Colon (tissue), 2 donors: Measurements from ENCODE around the gene DNAJB2.
"Not testable (repeated sequence)": the region's sequence is repeated elsewhere in the genome, so short reads cannot be mapped to it uniquely, and the experiment has no call there.

Experiments
- FAIRE-seq: peaks from 2 replicates; lab custom pipeline; 2012; peaks lifted over from hg19 to GRCh38; lab: Jason Lieb, UNC
- donor health status: control.
- donor health status: control.

DNAJB2 gene

DNA sequence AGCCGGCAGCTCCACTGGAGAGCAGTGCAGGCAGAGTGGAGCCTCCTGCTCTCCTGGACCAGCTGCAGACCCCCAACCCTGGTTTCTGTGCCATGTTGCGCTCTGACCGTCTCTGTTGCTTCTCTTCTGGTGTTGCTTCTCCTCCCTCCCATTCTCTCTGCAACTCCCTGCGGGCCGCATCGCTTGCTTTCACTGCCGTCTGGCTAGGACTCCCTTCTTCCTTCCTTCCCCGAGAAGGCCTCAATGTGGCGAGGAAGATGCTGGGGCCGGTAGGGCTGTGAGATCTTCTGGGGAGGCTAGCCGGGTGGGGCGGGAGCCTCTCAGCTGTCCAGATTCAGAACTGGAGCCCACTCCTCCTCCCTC lies 6.2 kb downstream of the DNAJB2 start:
- FAIRE-seq: no peak

DNA sequence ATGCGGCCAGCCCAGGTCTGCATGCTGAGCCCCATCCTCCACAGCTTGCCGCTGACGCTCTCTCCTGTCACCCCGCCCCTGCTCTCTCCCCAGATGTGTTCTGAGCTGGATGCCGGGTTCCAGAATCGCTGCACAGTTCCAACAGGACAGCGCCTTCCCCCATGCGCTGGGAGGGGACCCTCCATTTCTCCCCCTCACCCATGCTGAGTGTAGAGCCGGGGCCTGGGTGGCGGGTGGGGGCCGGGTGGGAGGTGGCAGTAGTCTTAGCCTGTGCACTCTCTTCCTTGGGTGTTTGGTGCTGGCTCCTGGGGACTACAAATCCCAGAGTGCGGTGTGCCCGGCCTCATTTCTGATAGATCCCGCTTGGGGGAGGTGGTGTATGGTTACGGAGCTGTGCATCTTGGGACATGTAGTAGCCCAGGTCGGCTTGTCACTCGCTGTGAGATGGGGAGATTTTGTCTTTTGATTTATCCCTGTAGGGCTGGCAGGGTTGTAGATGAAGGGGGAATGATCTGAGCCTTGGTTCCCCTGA lies 6.8 kb downstream of the DNAJB2 start:
- FAIRE-seq: no peak

DNA sequence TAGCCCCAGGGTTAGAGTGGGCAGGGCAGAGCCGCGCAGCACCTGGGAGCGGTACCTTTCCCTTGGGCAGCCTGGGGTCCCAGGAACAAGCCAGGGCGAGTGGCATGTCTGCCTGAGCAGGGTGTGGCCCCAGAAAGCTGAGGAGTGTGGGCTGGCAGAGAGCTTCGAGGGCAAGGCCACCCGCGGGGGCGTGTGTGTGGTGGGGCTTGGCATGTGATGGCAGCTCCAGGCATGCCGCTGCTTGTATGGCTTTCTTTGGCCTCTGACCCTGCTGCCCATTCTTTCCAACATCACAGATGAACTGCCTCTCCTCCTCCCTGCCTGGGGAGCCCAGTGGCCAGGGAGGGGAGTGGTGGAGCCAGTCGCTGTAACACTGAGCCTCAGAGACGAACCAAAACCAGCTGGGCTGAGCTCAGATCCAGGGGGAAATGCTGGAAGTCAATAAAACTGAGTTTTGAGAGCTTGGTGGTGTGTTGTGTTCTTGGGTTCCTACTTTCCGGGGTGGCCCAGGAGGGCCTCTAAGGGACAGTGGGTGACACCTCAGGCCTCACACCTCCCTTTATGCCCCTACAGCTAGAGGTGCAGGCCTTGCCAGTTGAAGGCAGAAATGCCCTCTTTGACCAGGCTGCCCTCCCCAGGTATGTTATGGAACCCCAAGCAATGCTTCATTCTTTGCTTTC lies 7.4 kb downstream of the DNAJB2 start:
- FAIRE-seq: no peak

DNA sequence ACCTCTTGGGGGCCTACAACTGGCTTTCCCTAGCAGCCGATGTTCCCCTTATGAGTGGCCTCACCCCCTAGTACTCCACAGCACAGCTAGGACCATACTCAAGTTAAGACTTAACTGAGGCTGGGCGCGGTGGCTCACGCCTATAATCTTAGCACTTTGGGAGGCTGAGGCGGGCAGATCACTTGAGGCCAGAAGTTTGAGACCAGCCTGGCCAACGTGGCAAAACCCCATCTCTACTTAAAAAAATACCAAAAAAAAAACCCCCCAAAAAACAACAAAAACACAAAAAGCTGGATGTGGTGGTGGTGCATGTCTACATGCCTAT lies 7.9 kb downstream of the DNAJB2 start:
- not testable (repeated sequence) for FAIRE-seq

DNA sequence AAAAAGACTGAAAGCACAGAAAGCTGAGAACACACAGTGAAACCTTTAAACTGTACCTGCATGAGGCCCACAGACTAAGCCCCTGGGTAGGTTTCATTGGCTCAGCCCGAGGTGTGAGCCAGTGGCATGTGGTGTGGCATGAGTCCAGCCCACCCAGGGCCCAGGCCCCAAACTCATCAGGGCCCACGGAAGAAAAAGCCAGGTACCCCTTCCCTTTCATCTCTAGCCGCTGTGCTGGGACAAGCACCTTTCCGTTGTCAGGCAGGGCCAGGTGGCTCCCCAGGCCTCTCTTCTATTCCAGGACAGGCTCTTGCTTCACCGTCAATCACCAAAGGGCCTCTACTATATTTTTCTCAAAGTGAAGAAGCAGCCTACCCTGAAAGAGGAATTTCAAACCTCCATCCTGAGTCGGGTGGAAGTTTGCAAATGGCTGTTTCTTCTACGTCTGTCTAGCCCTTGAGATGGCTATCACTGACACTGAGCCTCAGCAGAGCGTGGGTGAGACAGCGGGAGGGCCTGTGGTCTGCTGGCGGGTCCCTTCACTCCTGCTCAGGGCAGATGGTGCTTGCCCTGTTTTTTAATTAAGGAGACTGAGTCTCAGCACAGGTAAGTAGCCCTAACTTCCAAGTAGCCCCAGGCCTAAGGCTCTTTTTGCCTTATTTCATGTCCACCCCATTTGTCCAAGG lies 8.6 kb downstream of the DNAJB2 start:
- FAIRE-seq: no peak

DNA sequence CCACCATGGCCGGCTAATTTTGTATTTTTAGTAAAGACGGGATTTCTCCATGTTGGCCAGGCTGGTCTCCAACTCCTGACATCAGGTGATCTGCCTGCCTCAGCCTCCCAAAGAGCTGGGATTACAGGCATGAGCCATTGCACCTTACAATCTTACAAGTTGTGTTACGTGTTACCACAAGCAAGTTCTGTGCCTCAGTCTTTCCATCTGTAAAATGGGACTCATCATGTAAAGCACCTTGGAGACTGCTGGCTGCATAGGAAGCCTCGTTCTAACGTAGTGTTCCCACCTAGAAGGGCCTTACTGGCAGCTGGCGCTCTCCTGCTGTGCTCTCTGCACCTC lies 10.0 kb downstream of the DNAJB2 start:
- FAIRE-seq: no peak

DNA sequence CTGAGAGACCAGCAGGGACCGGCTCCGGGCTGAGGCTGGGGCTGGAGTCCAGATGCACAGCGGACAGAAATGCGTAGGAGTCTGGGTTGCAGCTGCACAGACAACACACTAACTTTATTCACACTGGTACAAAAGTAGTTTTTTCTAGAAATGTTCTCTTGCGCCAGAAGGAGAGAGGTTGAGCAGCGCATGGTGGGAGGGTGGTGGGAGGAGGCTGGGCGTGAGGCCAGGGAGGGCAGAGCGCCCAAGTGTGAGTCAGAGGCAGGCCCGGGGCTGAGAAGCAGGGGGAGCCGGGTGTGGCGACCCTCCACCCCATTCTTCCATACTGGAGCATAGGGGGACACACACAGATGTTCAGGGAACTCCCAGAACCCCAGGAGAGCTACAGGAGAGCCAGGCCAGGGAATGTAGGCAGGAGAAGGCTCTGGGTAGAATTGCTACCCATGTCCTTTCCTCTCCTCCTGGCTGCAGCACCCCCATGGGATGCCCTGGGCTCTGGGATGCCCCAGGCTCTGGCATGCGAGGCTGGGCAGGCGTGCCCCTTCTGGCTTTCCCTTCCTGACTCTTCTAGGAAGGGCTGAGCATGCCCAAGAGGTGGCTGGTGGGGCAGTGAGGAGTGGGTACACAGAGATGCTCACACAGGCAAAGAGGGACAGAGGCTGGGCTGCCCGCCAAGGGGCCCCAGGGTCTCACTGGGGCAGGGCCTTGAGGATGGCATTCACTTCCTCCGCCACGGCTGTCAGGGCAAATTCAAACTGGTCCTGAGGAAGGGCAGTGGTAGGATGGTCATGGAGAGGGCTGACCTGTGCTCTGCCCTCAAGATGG lies 10.6 kb downstream of the DNAJB2 start:
- no peak for FAIRE-seq

DNA sequence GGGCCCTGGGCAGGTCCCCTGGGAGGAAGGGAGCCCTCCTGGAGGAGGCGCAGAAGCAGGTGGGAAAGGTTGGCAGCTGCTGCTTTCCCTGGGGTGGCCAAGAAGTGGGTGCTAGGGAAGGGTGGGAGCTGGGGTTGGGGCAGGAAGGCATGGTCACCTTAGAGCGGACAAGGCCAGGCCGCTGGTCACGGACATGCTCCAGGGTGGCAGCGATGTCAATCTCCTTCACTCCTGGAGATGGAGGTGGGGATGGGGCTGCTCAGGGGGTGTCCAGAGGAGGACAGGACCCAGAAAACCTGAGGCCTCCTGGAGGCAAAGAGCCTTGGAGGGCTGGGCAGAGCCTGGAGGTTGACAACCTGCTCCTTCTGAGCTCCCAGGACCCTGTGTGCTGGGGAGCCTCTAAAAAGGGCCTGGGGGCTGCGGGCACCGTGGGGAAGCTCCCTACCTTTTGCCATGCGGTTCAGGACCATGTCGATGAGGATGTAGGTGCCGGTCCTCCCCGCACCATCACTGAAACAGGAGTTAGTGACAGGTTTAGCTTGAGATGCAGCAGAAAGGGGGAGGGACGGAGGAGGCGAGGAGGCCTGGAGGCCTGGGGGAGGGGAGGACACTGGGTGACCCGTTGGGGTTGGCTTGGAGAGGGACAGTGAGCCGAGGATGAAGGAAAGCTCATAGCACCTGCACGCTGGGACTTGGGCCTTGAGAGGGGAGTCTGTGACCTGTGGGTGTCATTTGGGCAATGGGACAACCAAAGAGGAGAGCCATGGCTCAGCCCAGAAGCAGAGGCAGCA lies 11.4 kb downstream of the DNAJB2 start:
- FAIRE-seq: no peak

DNA sequence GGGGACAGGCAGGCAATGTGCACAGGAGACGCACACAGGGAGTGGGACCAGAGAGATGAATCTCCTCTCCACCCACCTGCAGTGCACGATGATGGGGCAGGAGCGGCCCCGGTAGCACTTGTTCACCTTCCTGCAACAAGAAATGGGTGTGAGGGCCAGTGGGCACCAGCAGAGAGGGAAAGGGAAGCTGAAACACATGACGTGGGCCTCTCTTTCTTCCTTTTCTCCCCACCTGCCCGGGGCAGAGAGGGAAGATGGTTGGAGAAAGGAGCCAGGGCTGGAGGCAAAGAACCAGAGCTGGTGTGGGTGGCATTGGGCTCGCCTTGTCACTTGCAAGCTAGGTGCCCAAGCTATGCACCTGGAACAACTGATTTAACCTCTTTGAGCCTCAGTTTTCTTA lies 12.2 kb downstream of the DNAJB2 start:
- no peak for FAIRE-seq

DNA sequence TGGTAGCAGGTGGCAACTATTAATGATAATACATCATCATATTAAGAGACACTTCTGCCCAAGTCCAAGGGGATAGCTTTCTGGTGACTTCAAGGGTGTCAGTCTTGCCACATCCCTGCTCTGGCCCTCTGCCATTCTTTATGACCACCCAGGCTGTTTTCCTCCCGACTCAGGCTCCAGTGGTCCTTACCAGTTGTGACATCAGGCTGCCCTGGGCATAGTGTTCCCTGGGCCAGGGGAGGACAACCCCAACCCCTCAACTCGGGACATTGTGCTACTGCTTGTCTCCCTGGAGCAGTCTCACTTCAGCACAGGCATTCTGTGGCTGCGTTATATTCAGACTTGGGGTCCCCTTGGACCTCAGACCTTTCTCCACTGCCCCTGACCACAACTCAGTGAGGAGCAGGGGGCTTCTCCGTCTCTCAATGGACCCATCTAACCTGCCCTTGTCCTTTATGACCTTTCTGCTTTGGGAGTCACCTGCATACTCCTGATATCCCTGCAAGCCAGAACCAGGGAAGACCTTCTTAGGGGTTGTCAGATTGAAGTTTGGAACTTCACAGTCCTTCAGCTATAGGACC lies 12.8 kb downstream of the DNAJB2 start:
- no peak for FAIRE-seq

DNA sequence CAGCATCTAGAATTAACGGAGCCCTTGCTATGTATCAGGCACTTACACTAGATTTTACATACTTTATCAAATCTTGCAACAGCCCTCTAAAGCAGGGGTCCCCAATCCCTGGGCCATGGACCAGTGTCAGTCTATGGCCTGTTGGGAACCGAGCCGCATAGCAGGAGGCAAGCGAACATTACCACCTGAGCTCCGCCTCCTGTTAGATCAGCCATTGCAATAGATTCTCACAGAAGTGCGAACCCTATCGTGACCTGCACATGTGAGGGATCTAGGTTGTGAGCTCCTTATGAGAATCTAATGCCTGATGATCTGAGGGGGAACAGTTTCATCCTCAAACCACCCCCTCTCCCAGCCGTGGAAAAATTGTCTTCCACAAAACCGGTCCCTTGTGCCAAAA lies 13.4 kb downstream of the DNAJB2 start:
- FAIRE-seq: no peak

DNA sequence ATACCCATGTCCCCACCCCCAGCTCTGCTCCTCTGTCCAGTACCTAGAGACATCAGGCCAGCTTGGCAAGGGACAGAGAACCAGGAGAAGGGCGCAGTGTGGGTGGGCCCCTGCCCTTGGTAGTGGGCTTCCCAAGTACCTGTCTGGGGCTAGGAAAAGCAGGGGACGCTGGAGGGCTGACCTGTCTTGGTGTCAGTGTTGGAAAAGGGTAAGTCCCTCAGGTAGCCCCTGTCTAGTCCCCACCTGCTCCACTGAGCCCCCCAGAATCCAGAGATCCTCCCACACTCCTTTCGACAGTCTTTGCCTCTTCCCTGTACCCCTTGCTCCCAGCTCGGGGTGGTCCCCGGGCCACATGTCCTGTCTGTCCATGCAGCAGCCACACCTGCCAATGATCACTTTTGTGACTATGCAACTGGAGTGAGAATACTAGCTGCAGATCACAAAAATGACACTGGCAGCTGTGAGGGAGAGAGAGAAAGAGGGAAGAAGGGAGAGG lies 14.6 kb downstream of the DNAJB2 start:
- FAIRE-seq: no peak

DNA sequence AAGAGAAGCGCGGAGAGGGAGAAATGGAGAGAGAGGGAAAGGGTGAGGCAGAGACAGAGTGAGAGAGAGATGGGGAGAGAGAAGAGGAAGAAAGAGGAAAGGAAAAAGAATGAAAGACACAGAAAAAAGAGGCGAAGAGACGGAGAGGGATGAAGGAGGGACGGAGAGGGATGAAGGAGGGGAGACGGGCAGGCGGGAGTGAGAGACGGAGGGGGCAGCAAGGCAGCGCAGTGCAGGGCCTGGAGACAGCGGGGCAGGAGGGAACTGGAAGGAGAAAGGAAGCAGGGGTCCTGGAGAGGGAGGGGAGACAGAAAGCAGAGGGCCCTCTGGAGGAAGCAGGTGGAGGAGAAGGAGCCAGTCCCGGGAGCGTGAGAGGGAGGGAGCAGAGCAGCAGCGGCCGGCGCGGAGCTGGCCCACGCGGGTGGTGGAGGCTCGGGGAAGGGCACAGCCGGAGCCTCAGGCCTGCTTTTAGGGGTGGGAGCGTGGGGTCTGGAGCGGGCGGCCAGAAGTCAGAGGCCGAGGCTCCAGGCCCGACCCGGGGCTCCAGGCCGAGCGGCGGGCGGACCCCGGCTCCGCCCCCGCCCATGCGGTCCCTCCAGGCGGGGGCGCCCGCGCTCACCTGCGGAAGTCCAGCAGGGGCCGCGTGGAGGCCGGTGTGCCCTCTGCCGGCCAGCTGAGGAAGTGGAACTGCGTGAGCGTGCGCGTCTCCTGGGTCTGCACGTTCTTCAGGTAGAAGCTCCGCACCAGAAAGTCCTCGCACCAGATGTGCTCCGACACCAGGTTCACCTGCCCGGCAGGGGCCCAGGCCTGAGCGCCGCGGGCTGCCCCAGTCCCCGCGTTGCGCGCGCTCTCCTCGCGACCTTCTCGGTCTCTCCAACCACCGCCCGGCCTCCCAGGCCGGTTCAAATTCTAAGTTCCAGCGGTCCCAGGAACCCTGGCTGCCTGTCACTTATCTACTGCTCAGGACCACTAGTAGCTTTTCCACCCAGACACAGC lies 15.5 kb downstream of the DNAJB2 start:
- FAIRE-seq: no peak

DNA sequence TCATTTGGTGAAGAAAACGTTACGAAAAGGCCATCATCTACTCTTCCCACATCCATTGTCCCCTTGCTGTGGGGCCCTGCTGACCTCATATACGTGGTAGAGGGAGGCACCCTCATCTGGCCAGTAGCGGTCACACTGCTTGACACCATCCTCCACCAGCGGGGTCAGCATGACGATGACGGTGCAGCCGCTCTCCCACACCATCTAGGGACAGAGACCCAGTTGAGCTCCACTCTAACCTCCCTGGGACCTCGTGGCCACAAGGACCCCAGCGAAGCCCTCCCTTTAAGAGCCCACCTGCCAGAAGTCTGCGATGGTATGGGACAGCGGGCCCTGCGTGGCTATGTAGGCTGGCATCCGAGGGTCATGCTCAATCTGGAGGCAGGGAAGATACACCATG lies 17.0 kb downstream of the DNAJB2 start:
- no peak for FAIRE-seq

DNA sequence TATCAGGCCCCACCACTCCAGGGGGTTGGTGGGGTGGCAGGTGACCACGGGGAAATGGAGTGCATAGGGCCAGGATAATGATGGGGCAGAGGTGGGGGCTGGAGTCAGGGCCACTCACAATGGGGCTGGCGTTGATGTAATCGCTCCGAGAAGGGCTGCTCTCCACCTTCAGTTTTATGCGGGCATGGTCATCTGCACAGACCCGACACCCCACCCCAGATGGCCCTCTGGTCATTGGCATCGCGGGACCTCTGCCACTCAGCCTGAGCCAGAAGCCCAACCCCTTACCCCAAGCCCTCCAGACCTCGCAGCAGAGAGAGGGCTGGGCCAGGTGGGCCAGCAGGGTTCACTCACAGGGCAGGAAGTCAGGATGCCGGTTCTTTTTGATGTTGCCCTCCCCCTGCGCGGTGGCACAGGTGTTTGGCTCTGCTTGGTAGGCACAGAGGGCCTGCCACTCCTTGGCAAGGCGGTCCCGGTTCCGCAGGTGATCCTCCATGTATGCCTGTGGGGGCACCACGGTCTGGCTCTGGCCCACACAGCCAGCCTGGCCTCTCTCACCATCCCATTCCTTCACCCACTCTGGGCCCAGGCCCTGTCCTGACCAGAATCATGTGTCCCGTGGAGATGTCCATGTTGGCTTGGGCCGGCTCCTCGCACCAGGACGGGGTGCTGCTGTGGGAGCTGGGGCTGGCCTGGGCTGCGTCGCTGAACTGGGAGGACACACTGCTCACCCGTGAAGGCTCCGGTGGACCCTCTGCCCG lies 17.6 kb downstream of the DNAJB2 start:
- no peak for FAIRE-seq

DNA sequence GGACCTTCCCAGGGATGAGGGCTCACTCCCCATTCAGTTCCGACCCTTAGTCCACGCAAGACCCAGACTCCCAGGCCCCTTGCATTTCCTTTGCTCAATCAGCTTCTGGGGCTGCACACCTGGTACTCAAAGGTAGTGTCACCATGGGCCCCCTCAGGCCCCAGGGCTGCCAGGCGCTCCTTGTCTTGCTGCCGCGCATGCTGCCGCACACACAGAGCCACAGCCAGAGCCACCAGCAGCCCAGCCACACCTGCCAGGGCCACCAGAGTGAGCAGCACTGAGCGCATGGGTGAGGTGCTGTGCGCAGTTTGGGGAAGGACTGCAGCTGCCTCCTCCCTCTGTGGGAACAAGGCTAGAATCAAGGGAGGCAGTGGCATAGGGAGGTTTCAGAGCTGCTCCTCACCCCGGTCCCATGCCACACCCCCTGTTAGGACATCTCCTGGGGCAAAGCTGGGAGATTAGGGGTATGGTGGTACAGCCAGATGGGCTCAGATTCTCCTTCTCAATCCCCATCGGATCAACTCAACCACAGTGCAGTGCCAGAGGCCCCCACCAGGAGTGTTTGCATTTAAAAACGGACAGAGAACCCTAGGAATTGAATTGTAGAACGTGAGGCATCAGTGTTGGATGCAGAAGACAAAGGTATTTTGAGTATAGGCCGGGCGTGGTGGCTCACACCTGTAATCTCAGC lies 18.7 kb downstream of the DNAJB2 start:
- no peak for FAIRE-seq

DNA sequence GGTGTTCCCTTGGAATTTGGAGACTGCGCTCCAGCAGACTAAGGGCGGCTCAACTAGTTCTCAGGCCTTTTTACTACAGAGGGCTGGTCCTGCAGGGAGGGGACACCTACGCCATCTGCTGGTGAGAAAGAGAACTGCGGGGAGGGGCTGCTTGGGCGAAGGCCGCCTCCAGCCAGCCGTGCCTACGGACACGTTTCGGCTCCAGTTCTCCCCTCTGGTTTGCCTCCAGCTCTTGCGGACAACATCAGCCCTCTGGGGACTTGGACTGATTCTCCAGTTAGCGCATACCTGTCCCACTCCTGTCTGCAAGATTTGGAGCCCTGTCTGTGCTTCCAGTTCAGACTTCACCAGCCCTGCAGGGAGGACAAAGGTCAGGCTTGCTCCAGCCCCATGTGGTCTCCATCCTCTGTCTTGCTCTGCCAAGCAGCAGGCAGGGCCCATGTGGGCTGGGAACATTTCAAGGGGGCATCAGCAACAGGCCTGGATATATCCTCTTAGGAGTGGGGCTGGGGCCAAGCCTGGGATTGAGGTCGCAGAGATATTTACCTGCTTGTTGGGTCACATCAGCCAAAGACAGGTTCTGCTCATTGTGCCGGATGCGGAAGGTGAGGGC lies 19.7 kb downstream of the DNAJB2 start:
- FAIRE-seq: peak; percentile 14

DNA sequence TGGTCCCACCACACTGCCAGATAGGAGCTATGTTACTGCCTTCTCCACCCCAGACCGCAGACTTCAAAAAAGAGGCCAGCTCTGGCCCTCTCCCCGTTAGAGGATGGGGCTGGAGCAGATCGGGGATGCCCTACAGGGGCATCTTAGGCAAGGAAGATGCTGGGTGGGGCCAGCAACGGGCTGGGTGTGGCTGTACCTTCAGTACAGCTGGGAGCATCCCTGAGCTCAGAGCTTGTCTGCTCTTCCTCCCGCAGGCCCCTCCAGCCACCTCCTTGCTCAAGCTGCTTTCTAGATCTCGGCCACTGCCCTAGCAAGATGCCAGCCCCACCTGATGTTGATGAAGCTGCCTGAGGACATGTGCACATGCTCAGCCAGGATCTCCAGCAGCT lies 20.2 kb downstream of the DNAJB2 start:
- FAIRE-seq: no peak

DNA sequence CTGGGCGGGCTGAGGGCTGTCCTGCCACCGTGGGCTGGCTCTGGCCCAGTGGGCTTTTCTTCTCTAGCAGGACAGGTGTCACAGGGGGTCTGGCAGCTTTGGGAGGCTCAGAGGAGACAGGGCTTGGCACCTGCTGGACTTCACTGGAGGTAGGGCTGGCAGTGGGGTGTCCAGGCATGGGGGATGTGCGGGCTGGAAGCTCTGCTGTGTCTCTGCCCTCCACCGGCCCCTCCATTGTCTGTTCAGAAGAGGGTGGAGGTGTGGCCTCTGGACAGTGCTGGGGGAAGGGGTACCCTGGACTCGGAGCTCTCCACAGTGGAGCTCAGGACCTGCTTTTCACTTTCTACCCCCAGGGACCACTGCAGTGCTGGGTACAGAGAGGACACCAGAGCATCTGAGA lies 20.9 kb downstream of the DNAJB2 start:
- no peak for FAIRE-seq
